GM18508 (cell line): ENCODE results near the gene ORC3.
A peak's percentile ranks its signal among the peaks of the same experiment; 100 is the strongest.
"Not testable (repeated sequence)": the region's sequence is repeated elsewhere in the genome, so short reads cannot be mapped to it uniquely, and the experiment has no call there.

ENCODE experiments used
- ATAC-seq: cut with Tn5 transposase; IDR thresholded peaks from one replicate; pipeline ENCODE4 v1.9.1; 2021; ENCODE audit warnings: moderate number of reproducible peaks; ENCODE audit not compliant: insufficient read depth, unreplicated experiment

The ORC3 gene

DNA sequence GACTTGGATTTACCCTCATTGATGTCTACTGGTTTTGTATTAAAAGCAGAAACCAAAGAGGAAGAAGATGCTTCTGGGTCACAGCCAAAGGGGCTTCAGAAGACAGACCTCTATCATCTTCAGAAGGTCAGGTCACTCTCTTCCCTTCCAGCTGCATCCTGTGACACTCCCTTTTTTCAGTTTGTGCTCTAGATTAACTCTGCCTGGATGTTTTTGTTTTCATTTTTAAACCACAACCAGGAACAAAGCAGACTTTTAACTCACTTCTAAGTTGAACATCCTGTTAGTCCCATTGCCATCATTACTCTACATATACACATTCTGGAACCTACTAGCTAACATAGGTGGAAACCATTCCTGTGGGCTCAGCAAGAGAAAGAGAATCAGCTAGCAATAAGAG is 66.9 kb downstream of the ORC3 start:
- peak; percentile 50 for ATAC-seq

DNA sequence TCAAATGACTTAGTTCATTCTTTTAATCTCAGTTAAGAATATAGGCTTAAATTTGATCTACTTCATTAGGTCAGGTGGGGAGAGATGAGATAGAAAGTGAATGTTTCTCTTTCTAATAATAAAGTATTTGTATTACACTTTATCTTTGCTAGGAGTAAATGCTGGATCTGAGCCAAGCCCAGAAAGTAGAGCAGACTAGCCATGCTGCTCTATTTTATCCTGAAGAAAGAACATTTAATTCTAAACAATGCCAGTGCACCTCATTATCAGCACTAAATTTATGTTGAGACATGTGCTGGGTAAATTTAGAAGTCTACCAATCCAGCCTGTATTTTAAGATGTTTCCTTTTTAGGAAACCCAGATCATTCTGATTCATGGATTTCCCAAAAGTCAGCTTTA is 68.6 kb downstream of the ORC3 start:
- no peak for ATAC-seq

GRCh38 chr6:87660226-87660911 is 70.4 kb downstream of the ORC3 start:
- no peak for ATAC-seq

DNA sequence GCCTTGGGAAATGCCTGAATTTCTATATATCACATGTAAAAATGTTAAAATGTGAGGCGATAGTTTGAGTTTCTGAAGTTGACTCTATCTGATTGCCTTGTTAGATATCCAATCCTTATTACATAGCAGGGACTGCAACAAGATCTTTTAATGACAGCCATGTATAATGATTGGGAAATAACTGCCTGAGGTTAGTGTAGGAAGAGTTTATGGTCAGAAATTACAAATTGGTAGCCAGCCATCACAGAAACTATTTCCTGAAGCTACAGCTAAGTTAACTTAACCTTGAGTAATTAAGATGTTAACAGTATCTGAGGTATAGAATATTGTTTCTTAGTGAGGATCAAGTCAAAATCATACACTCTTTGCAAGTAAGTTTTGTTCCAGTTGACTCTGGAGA is 71.1 kb downstream of the ORC3 start:
- ATAC-seq, result no peak

- ATAC-seq, result no peak
Observed at GRCh38 chr6:87661503-87661902, 71.6 kb downstream of the ORC3 start.

DNA sequence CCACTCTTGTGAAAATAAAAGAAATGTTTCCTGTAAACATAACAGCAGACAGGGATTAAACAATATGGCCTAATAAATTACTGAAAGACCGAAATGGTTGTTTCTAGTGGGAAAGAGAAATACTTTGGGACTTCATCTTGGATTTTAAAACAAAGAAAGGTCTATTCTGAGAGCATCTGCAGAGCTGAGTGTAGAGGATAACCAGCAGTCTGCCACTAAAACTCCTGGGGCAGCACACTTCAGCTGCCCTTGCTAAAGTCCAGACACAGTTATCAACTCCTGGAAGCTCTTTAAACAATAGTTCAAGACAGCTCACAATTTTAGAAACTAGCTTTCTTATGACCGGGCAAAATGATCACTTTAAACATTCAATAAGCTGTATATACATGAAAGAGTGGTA is 73.5 kb downstream of the ORC3 start:
- no peak for ATAC-seq

- no peak for ATAC-seq
Observed at GRCh38 chr6:87664921-87665485, 75.1 kb downstream of the ORC3 start.

GRCh38 chr6:87667032-87667431 is 77.1 kb downstream of the ORC3 start:
- no peak for ATAC-seq

DNA sequence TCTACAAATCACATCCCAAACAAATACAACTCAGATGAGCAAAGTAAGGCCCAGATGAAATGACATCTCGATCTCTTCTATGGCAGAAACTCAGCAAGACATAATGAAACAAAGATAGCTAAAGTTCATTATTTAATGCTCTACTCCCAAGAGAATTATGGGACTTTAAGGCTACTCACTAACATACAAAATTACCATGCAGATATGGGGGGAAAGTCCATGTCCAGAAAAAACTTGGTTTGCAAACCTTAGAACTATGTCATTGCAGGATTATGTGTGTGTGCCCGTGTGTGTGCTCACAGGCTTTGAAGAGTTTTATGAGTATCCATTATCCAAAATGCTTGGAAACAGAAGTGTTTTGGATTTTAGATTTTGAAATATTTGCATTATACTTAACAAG is 78.1 kb downstream of the ORC3 start:
- no peak for ATAC-seq

DNA sequence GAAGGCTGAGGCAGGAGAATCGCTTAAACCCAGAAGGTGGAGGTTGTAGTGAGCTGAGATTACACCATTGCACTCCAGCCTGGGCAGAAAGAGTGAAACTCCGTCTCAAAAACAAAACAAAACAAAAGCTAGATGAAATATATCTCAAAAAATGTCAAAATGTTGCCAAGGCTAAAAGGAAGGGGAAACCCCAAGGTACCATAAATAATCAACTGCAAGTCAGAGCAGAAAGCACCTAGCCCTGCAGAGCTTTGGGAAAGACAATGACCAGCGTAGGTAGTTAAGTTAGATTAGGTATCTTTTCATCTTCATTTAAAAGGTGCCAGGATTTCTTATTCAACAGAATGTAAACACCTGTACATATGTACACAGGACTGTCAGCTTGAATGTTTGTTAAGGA is 79.1 kb downstream of the ORC3 start:
- no peak for ATAC-seq

- no peak for ATAC-seq
Observed at GRCh38 chr6:87670707-87671106, 80.8 kb downstream of the ORC3 start.

DNA sequence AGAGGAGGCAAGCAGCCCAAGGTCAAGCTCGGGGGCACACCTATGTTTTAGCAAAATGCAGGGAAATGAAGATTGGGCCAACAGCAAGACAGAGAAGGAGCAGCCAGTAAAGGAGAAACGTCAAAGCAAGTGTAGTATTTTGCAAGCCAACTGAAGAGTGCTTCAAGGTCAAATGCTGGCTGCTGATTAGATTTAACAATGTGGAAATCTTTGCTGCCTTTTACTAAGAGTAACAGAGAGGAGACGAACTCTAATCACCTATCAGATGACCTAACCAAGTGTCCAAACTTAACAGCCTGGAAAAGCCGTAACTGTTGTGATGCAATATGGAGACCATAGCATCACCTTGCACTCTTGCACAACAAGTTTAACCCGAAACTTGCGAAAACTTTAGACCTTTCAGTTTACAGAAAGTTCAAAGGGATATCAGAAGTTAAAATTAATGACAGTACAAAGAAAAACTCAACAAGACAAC is 81.7 kb downstream of the ORC3 start:
- no peak for ATAC-seq

DNA sequence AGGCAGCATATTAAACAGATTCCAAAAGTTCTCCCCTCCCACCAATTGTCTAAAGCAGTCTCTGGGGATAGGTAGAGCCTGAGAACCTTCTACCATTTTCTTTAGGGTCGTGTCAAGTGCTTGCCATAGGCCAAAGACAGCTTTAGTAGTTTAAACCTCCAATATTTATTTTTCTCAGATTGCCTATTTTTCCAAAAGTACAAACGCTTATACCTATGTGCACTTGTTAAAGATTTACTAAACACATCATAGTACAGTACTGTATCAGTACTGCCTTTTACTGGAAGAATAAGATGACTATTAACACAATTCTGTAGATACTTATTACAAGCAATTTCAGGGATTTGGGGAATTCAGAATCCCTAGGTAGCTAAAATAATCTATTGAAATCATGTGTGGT is 82.7 kb downstream of the ORC3 start:
- ATAC-seq, result no peak

DNA sequence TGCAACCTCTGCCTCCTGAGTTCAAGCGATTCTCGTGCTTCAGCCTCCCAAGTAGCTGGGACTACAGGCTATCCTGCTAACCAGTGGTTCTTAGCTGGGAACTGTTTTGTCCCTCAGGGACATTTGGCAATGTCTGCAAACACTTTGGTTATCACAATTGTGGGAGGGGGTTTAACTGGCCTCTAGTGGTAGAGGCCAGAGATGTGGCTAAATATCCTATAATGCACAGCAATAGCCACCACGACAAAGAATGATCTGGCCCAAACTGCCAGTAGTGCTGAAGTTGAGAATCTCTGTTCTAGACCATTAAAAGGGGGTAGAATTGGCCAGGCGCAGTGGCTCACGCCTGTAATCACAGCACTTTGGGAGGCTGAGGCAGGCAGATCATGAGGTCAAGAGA is 83.3 kb downstream of the ORC3 start:
- ATAC-seq, result no peak

DNA sequence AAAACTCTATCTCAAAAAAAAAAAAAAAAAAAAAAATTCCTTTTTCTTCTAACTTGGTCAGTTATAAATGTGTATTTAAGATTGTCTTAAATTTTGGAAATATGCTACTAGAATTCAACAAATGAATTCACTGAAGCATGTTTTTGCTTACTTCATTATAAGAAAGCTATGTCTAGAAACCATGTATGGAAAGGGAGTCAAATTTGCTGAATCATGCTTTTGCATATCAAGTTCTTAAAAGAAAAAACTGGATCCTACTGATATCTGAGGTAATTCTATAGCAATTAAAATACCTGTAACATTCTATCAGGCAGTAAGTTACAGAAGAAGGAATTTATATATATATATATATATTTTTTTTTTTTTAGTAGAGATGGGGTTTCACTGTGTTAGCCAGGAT is 84.4 kb downstream of the ORC3 start:
- no peak for ATAC-seq

GRCh38 chr6:87675004-87675681 is 85.2 kb downstream of the ORC3 start:
- no peak for ATAC-seq

- peak; percentile 61 for ATAC-seq
Observed at GRCh38 chr6:87682310-87682709, 92.4 kb downstream of the ORC3 start.

- no peak for ATAC-seq
Observed at GRCh38 chr6:87683890-87684289, 94.0 kb downstream of the ORC3 start.

- no peak for ATAC-seq
Observed at GRCh38 chr6:87684895-87685654, 95.1 kb downstream of the ORC3 start.

DNA sequence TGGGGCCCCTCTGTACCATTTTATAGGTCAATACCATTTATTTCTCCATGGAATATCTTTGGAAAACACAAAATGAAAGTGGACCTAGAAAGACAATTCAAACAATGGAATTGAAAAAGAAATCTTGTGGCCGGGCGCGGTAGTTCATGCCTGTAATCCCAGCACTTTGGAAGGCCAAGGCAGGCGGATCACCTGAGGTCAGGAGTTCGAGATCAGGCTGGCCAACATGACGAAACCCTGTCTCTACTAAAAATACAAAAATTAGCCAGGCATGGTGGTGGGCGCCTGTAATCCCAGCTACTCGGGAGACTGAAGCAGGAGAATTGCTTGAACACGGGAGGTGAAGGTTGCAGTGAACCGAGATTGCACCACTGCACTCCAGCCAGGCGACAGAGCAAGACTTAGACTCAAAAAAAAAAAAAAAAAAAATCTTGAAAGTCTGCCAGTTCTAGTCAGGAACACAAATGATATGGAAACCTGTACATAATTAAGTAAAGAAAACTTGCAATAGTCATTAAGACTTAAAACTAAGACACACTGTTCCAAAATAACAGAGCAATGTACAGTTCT is 96.8 kb downstream of the ORC3 start:
- ATAC-seq, result not testable (repeated sequence)

DNA sequence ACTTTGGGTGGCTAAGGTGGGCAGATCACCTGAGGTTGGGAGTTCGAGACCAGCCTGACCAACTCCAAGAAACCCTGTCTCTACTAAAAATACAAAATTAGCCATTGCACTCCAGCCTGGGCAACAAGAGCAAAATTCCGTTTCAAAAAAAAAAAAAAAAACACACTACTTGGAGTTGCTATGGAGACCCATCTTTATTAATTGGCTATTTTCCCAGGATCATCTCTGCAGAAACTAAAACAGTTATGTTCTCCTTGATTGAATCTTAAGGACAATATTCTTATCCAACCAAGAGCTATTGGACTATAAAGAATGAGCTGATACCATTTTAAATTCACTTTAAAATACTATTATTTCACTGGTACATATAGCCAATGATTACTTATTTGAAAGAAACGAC is 97.4 kb downstream of the ORC3 start:
- no peak for ATAC-seq
